ENCODE results near the gene KCTD19.

KCTD19 gene

GRCh38 chr16:67244387-67245185 lies 82.0 kb downstream of the KCTD19 start:
- Mint-ChIP-seq H3K27me3 (peaks cover 20% of the 10 kb centered on the region), H3K4me1 (ENCODE audit: low read depth) (peaks cover 80% of the 10 kb centered on the region), H3K4me3 (peak overlapping the region; percentile 89), H3K27ac (peak overlapping the region; percentile 88), H3K36me3 (ENCODE audit: low read depth) (peaks cover 15% of the 10 kb centered on the region), H3K9me3 (no peaks in the 10 kb centered on the region)
- intact Hi-C loops (cut with micrococcal nuclease), result loop anchor here (5.0 kb wide), 1 partner anchor 47 kb away; the partner anchor contains the start of gene ELMO3

GRCh38 chr16:67243481-67243880 lies 83.1 kb downstream of the KCTD19 start:
- peaks cover 10% of the 10 kb centered on the region for H3K27me3 Mint-ChIP-seq
- intact Hi-C loops (cut with micrococcal nuclease), result loop anchor here (5.0 kb wide), 1 partner anchor 46 kb away; the partner anchor contains the start of gene ELMO3
- H3K27ac Mint-ChIP-seq, result peak overlapping the region; percentile 88
- no peaks in the 10 kb centered on the region for H3K9me3 Mint-ChIP-seq
- peaks cover 79% of the 10 kb centered on the region for H3K4me1 Mint-ChIP-seq (ENCODE audit: low read depth)
- peaks cover 26% of the 10 kb centered on the region for H3K36me3 Mint-ChIP-seq (ENCODE audit: low read depth)
- peak overlapping the region; percentile 89 for H3K4me3 Mint-ChIP-seq

GRCh38 chr16:67242138-67242730 lies 84.3 kb downstream of the KCTD19 start:
- Mint-ChIP-seq H3K4me3 (peak overlapping the region; percentile 23), H3K4me1 (ENCODE audit: low read depth) (peaks cover 78% of the 10 kb centered on the region), H3K27me3 (no peaks in the 10 kb centered on the region), H3K36me3 (ENCODE audit: low read depth) (peaks cover 37% of the 10 kb centered on the region), H3K27ac (peak overlapping the region; percentile 85), H3K9me3 (no peaks in the 10 kb centered on the region)
- intact Hi-C loops (cut with micrococcal nuclease), result loop anchor here (5.0 kb wide), 1 partner anchor 45 kb away; the partner anchor contains the start of gene ELMO3

GRCh38 chr16:67241008-67241900 lies 85.3 kb downstream of the KCTD19 start:
- Mint-ChIP-seq H3K4me3 (peak overlapping the region; percentile 40), H3K36me3 (ENCODE audit: low read depth) (peaks cover 38% of the 10 kb centered on the region), H3K9me3 (no peaks in the 10 kb centered on the region), H3K4me1 (ENCODE audit: low read depth) (peaks cover 87% of the 10 kb centered on the region), H3K27ac (peak overlapping the region; percentile 85), H3K27me3 (no peaks in the 10 kb centered on the region)
- intact Hi-C loops (cut with micrococcal nuclease), result loop anchor here (5.0 kb wide), 1 partner anchor 44 kb away; the partner anchor contains the start of gene ELMO3

DNA sequence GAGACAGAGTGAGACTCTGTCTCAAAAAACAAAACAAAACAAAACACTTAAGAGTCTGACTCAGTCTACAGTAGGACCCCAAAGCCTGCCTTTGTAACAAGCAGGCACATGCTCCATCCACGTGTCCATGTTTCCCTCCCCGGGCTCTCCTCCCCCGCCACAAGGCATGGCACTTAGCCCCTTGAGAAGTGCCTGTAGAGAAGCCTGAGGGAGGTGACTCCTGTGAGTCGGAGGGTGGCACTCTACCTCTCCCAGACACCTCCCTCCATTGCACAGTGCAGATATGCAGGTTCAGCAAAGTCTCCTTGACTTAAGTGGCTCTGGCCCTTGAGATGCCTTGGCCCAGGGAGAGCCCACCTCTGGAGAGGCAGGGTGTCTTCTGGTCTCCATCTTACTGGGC lies 86.0 kb downstream of the KCTD19 start:
- Mint-ChIP-seq H3K27ac (peak overlapping the region; percentile 85), H3K36me3 (ENCODE audit: low read depth) (peaks cover 46% of the 10 kb centered on the region), H3K27me3 (no peaks in the 10 kb centered on the region), H3K9me3 (no peaks in the 10 kb centered on the region), H3K4me3 (no peak overlapping the region), H3K4me1 (ENCODE audit: low read depth) (peaks cover 92% of the 10 kb centered on the region)
- intact Hi-C loops (cut with micrococcal nuclease), result loop anchor here (5.0 kb wide), 1 partner anchor 43 kb away; the partner anchor contains the start of gene ELMO3
